Hematopoietic multipotent progenitor cell treated with erythropoietin and hydrocortisone succinate and interleukin-3 and kit ligand, for 8 days (in vitro differentiated cells): ENCODE results near the gene MMP11.

Experiments used
- DNase-seq: peaks from one replicate; pipeline ENCODE4 v3.0.0-alpha.2; 2015

Gene MMP11

GRCh38 chr22:23782252-23782651, 9.6 kb downstream of the MMP11 start:
- no peak for DNase-seq

- DNase-seq = no peak
Observed at GRCh38 chr22:23782703-23783102, 10.1 kb downstream of the MMP11 start.

- DNase-seq = no peak
Observed at GRCh38 chr22:23783265-23784150, 10.9 kb downstream of the MMP11 start.

GRCh38 chr22:23784215-23784732, 11.6 kb downstream of the MMP11 start:
- DNase-seq = peak; percentile 51

GRCh38 chr22:23786261-23786710, 13.6 kb downstream of the MMP11 start:
- DNase-seq = no peak

- DNase-seq = peak; percentile 89
Observed at GRCh38 chr22:23786752-23787599, 14.3 kb downstream of the MMP11 start, which contains the start of gene SMARCB1. Gene SMARCB1, plus strand, starts transcription at chr22:23786966. Its CDS starts 204 bp downstream, at chr22:23787170.

GRCh38 chr22:23787600-23787896, 14.9 kb downstream of the MMP11 start:
- DNase-seq = no peak

GRCh38 chr22:23787910-23788309, 15.3 kb downstream of the MMP11 start:
- DNase-seq = no peak

GRCh38 chr22:23789121-23789520, 16.5 kb downstream of the MMP11 start:
- no peak for DNase-seq

GRCh38 chr22:23789638-23790037, 17.0 kb downstream of the MMP11 start:
- no peak for DNase-seq

GRCh38 chr22:23790819-23791737, 18.4 kb downstream of the MMP11 start:
- no peak for DNase-seq

- DNase-seq = no peak
Observed at GRCh38 chr22:23791738-23792645, 19.3 kb downstream of the MMP11 start.

GRCh38 chr22:23793326-23793725, 20.7 kb downstream of the MMP11 start:
- no peak for DNase-seq

- DNase-seq = no peak
Observed at GRCh38 chr22:23796461-23796860, 23.8 kb downstream of the MMP11 start.

- DNase-seq = no peak
Observed at GRCh38 chr22:23800297-23801237, 27.9 kb downstream of the MMP11 start.

- no peak for DNase-seq
Observed at GRCh38 chr22:23801238-23801821, 28.7 kb downstream of the MMP11 start.

GRCh38 chr22:23801886-23802377, 29.3 kb downstream of the MMP11 start:
- DNase-seq = no peak

GRCh38 chr22:23803001-23803819, 30.6 kb downstream of the MMP11 start:
- DNase-seq = no peak
